Gastroesophageal sphincter (tissue), 4 donors: ENCODE results near the gene ARF1. TPM values are rescaled to one million over a fixed set of nuclear protein-coding genes. Genes with fewer than 3 reads are reported as not detected.

Source experiments
- ATAC-seq: fragments of 150-250 bp; one replicate; pipeline ENCODE4 v1.9.1; 2016; ENCODE audit warnings: mild to moderate bottlenecking, moderate library complexity
- H3K27ac ChIP-seq, 4 donors: fragments of 200-600 bp; sonication (generic) in 3 of 4; 1 replicate in 3 of 4; 2 replicates in 1 of 4; pipeline ENCODE4 v1.5.1; 2016 to 2019
- H3K27me3 ChIP-seq: fragments of 200-600 bp; sonication (generic); one replicate; pipeline ENCODE4 v1.5.1; 2019
- H3K36me3 ChIP-seq, 2 donors: fragments of 200-600 bp; sonication (generic); one replicate each; pipeline ENCODE4 v1.5.1; 2019; ENCODE audit warnings: control low read depth in 1 of 2
- H3K4me1 ChIP-seq, 3 donors: fragments of 200-600 bp; sonication (generic); 1 replicate in 2 of 3; 2 replicates in 1 of 3; pipeline ENCODE4 v1.5.1; 2016 to 2019; ENCODE audit warnings: control low read depth in 2 of 3
- H3K4me3 ChIP-seq, 2 donors: fragments of 200-600 bp; sonication (generic); one replicate each; pipeline ENCODE4 v1.5.1; 2019; ENCODE audit warnings: mild to moderate bottlenecking in 1 of 2, moderate library complexity in 1 of 2
- H3K9me3 ChIP-seq, 3 donors: fragments of 200-600 bp; sonication (generic); one replicate each; pipeline ENCODE4 v1.5.1; 2017 to 2019; ENCODE audit warnings: control low read depth in 2 of 3
- CTCF ChIP-seq, 4 experiments: fragments of 200-600 bp in 2 of 4; fragments of 450-650 bp in 2 of 4; sonication (generic) in 1 of 4; IDR thresholded peaks; one replicate each; pipeline ENCODE4 v1.5.1; 2017 to 2019; ENCODE audit warnings: antibody characterized with exemption in 4 of 4, mild to moderate bottlenecking in 2 of 4, moderate library complexity in 2 of 4
- EP300 ChIP-seq: sonication (generic); formaldehyde crosslinking; IDR thresholded peaks from one replicate; pipeline ENCODE4 v1.6.1; 2017; ENCODE audit warnings: antibody characterized with exemption, mild to moderate bottlenecking
- POLR2A ChIP-seq, 2 donors: fragments of 450-650 bp; IDR thresholded peaks; one replicate each; pipeline ENCODE4 v1.6.1; 2017; ENCODE audit warnings: antibody characterized with exemption in 2 of 2, mild to moderate bottlenecking in 2 of 2, moderate library complexity in 1 of 2
- POLR2AphosphoS5 ChIP-seq: sonication (generic); formaldehyde crosslinking; IDR thresholded peaks from one replicate; pipeline ENCODE4 v1.6.1; 2017; ENCODE audit warnings: antibody characterized with exemption
- WGBS, 2 donors: methylation state at CpG; one replicate each; pipeline ENCODE4 v1.1.5; 2018; ENCODE audit warnings: low coverage in 1 of 2; 5-methylcytosine and 5-hydroxymethylcytosine counted together
- total RNA-seq, 4 donors: library from RNA; depleted of rRNA; stranded (reverse); fragments of >200 nt; gene quantifications; one replicate each; pipeline ENCODE4 v1.1.0, GENCODE V29; 2016

The ARF1 gene
- total RNA-seq, 4 donors from 2014 or later, result 256 to 385 (median 303) TPM

- Histone ChIP-seq H3K27ac (no peak overlapping the region), H3K9me3 (peaks cover 0 to 15% (median 0%) of the 10 kb centered on the region in 3 donors), H3K4me3 (no peak overlapping the region), H3K27me3 (no peaks in the 10 kb centered on the region), H3K36me3 (peaks cover 0 to 58% of the 10 kb centered on the region in 2 donors), H3K4me1 (peaks cover 0 to 66% (median 31%) of the 10 kb centered on the region in 3 donors)
- TF ChIP-seq POLR2AphosphoS5 (no peak), CTCF (IDR thresholded peaks at IDR 0.05) (no peak), POLR2A (IDR thresholded peaks at IDR 0.05) (no peak), EP300 (no peak)
- no peak for ATAC-seq
- WGBS, 2 donors, result 82 to 95% methylated on average over 10 to 11 of the region's 13 CpGs
Measured at GRCh38 chr1:228094432-228095016, 12.0 kb downstream of the ARF1 start.

- no peak overlapping the region for H3K27ac ChIP-seq
- H3K36me3 ChIP-seq, result peaks cover 0 to 64% of the 10 kb centered on the region in 2 donors
- peaks cover 0 to 15% (median 0%) of the 10 kb centered on the region in 3 donors for H3K9me3 ChIP-seq
- H3K27me3 ChIP-seq, result no peaks in the 10 kb centered on the region
- WGBS, 2 donors, result 100% methylated on average over 3 of the region's 4 CpGs; no CpG with 5 or more reads in 1 of the 2 donors
- TF ChIP-seq EP300 (no peak), POLR2AphosphoS5 (no peak), CTCF (IDR thresholded peaks at IDR 0.05) (no peak), POLR2A (IDR thresholded peaks at IDR 0.05) (no peak)
- ATAC-seq, result no peak
- H3K4me3 ChIP-seq, result no peak overlapping the region
- H3K4me1 ChIP-seq, result peaks cover 0 to 60% (median 25%) of the 10 kb centered on the region in 3 donors
Measured at GRCh38 chr1:228095161-228095560, 12.7 kb downstream of the ARF1 start.

DNA sequence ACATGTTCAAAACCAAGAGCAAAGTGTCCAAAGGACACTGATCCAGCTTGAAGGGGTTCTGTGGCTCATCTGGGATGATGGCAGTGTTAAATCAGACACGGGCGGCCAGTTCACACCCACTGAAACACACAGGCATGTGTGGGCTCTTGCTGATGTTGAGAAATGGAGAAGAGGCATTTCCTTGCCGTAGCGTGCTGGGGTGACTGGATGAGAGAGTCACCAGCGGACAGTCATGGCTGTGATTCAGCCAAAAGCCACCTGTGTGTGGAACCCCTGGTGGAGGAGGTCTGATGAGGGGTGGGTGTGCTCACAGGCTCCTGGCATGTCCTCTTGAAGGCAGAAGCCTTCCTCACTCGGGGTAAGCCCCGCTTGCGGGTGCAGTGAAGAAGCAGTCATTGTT, 13.4 kb downstream of the ARF1 start:
- H3K36me3 ChIP-seq, result peaks cover 0 to 72% of the 10 kb centered on the region in 2 donors
- WGBS, 2 donors, result 100% methylated on average over 2 to 4 of the region's 8 CpGs
- no peak for TF ChIP-seq CTCF (IDR thresholded peaks at IDR 0.05)
- no peak for TF ChIP-seq POLR2A (IDR thresholded peaks at IDR 0.05)
- TF ChIP-seq EP300, result no peak
- TF ChIP-seq POLR2AphosphoS5, result no peak
- no peaks in the 10 kb centered on the region for H3K27me3 ChIP-seq
- ATAC-seq, result no peak
- H3K4me1 ChIP-seq, result peaks cover 0 to 56% (median 17%) of the 10 kb centered on the region in 3 donors
- no peak overlapping the region for H3K27ac ChIP-seq
- peaks cover 0 to 15% (median 0%) of the 10 kb centered on the region in 3 donors for H3K9me3 ChIP-seq
- no peak overlapping the region for H3K4me3 ChIP-seq

GRCh38 chr1:228096416-228097332, 14.2 kb downstream of the ARF1 start:
- H3K36me3 ChIP-seq, result peaks cover 0 to 79% of the 10 kb centered on the region in 2 donors
- no peak for ATAC-seq

More at GRCh38 chr1:228096416-228097332, 14.2 kb downstream of the ARF1 start:
- no peak for TF ChIP-seq CTCF (IDR thresholded peaks at IDR 0.05)
- no peak for TF ChIP-seq POLR2A (IDR thresholded peaks at IDR 0.05)
- TF ChIP-seq EP300, result no peak
- no peak for TF ChIP-seq POLR2AphosphoS5
- peaks cover 0 to 56% (median 13%) of the 10 kb centered on the region in 3 donors for H3K4me1 ChIP-seq
- no CpG with 5 or more reads among the region's 13 CpGs for WGBS, 2 donors
- H3K27ac ChIP-seq, result no peak overlapping the region
- H3K27me3 ChIP-seq, result no peaks in the 10 kb centered on the region
- H3K4me3 ChIP-seq, result no peak overlapping the region
- peaks cover 0 to 15% (median 0%) of the 10 kb centered on the region in 3 donors for H3K9me3 ChIP-seq
